ENCODE results near the gene TTC28.

The TTC28 gene

DNA sequence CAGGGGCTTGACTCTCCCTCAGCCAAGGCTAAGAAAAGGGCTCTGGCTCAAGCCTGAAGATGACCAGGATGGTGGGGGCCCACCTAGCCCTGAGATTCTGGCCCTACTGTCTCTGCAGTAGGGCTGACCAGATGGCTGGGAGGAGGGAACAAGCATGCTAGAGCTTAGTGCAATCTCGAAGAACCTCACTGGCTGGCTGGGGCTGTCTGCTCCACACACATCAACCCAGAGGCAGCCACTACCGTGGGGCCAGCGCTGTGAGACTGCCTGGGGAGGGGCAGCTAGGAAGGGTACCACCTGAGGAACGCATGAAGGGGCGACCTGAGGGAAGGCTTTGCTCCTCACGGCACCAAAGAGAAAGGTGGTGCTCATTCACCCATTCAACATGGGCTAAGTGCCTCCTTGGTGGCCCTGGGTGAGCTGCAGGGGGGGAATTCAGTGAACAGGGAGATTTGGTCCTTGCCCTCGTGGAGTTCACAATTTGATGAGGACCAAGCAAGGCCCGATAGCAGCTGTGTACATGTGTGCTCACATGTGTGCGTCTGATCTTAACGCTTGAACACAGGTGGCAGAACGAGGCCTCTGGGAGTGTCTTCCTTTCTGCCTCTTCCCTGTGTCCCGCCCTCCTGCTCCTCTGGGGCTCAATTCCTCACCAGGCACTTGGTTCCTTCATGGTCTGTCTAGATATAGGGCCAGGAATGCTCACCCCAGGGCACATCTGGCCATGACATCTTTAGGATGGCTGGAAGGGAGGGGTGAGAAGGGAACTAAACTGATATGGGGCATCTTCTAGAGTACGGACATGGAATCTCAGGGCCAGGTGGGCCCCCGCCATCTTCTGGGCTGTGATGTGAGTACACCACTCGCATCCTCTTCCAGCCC, 658.3 kb downstream of the TTC28 start:
- no peak for DNase-seq (ENCODE audit: low read depth)

GRCh38 chr22:28019881-28020861, 659.5 kb downstream of the TTC28 start:
- peak; percentile 35 for DNase-seq (ENCODE audit: low read depth)

GRCh38 chr22:28019360-28019759, 660.3 kb downstream of the TTC28 start:
- peak; percentile 46 for DNase-seq (ENCODE audit: low read depth)

DNA sequence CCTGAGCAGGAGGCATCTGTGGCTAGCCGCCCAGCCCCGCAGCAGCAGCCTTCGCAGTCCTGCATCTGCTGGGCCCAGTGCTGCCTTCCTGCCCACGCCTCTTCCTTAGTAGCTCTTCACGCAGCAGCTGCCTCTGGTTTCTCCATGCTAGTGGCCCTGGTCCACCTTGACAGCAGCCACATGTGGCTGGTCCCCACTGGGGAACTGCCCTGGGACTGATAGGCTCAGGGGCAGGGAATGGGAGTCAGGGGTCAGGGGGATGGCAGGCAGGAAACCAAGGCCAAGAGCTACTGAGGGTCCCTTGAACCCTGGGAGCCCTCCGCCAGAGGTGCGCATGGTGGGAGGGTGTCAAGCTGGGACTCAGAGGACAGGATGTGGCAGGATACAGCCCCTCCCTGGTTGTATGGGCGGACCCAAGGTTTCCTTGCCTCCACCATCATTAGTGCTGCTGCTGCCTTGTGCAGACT, 661.1 kb downstream of the TTC28 start:
- no peak for DNase-seq (ENCODE audit: low read depth)

GRCh38 chr22:28017859-28018258, 661.8 kb downstream of the TTC28 start:
- DNase-seq (ENCODE audit: low read depth) = no peak

DNA sequence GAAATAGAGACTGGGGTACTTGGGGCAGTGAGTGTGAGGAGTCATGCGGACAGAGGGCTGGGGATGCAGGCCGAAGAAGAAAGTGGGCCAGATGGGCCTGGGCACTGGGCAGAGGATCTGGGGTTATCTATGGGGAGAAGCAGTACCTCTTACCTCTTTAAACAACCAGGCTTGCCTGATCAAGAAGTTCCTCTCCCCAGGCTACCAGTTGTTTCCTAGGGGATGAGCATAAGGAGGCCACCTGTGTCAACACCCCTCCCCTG, 662.2 kb downstream of the TTC28 start:
- DNase-seq (ENCODE audit: low read depth) = no peak

DNA sequence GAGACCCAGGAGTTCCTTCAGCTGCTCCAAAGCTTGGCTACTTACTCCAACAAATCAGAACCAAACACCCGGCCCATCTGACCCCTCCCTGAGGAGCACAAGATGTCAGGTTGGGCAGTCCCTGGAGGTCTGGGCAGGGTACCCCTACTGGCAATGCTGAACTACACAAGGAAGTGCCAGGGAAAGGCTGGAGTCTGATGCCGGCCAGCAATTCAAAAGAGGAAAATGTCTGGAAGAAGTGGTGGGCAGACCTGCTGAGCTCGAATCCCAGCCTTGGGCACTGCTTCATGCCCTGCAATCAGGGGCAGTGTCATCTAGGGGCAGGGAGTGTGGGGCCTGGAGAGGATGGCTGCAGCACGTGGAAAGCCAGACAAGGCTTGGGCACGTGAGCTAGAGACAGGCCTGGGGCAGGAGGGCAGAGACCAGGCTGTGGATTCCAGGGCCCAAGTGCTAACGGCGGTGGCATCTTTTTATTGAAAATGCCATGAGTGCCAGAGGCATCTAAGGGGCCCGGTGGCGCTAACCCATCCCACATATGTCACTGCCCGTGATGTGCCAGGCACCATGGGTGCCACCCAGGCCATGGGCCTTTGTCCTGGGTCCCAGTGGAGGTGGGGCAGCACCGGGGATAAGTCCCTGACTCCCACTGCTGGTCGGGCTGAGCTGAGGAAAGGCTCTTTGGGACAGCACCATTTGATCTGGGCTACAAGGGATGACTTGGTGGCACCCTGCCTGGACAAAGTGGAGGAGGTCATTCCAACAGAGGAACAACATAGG, 662.7 kb downstream of the TTC28 start:
- DNase-seq (ENCODE audit: low read depth) = no peak

GRCh38 chr22:28015676-28016601, 663.7 kb downstream of the TTC28 start:
- DNase-seq (ENCODE audit: low read depth) = peak; percentile 26

DNA sequence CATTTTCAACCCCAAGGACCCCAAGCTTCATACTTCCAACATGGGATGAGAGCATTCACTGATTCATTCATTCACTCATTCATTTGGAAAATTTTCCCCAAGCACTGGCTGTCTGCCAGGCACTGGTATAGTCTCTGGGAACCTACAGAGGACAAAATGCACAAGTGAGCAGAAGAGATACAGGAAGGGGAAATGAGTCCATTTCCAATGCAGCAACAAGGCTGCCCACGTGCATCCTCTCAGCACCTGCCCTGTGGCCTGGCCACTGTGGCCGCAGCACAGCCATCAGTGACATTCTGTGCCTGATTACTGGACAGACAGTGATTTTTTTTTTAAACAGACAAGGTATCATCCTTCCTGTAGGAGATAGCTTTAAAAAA, 664.6 kb downstream of the TTC28 start:
- no peak for DNase-seq (ENCODE audit: low read depth)

DNA sequence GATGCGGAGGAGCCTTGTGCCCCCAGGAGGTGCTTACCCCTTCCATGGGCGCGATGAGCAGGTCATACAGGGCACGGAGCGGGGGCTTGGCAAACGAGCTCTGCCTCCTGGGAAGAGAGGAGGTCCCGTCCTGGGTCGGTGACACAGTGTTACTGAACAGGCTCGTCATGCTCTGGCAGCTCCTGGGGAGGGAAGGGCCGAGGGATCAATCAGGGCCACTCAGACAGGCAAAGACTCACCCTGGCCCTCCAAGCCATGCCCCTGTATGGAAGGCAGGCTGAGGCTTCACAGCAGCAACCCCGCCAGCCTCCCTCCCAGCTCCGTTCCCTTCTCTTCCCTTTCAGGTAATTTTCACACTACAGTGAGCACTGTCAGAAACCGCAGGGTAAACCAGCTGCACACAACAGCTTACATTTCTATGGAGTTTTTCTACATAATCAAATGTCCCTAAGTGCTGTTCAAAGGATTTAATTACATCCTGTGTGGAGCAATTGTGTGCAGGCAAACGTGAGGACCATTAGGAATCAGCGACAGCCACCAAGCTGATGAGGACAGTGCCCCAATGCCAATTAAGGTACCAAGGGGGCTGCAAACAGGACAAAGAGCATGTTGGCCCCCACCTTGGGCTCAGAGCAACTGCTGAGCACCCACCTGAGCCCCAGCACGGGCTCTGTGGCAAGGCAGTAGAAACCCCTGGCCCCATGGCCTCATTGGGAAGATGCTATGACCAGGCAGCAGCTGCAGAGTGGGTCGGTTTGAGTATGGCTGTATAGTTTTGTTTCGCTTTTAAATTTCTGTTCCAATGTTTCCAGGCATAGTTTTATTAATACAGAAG, 665.2 kb downstream of the TTC28 start:
- no peak for DNase-seq (ENCODE audit: low read depth)

- DNase-seq (ENCODE audit: low read depth) = no peak
These were observed 666.0 kb downstream of the TTC28 start for GRCh38 chr22:28013611-28014010.

DNA sequence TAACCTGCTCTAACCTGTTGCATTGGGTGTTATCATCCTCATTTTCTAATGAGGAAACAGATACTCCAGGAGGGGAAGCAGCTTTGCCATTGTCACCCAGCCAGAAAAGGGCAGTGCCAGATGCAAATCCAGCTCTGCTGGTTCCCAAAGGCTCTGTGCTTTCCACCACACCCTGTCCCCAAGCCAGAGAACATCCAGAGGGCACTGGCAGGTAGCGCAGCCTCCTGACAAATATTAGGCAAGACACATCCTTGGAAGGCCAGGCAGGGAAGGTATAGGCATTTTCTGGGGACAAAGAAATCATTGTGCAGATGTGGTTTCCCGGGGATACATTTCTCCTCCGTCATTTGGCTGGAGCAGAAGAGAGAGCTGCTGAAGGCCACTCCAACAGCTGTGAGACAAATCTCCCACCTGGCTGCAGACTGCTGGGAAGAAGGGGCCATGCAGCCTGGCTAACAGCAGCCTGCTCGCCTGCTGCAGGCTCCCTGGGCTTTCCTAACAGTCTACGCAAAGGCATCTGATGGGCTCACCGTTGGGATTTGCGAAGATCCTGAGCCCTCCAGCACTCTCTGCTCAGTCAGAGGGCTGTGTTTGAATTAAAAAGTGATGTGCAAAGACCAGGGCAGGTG, 666.7 kb downstream of the TTC28 start:
- no peak for DNase-seq (ENCODE audit: low read depth)

- DNase-seq (ENCODE audit: low read depth) = peak; percentile 79
These were observed 670.3 kb downstream of the TTC28 start for GRCh38 chr22:28009272-28009827.

DNA sequence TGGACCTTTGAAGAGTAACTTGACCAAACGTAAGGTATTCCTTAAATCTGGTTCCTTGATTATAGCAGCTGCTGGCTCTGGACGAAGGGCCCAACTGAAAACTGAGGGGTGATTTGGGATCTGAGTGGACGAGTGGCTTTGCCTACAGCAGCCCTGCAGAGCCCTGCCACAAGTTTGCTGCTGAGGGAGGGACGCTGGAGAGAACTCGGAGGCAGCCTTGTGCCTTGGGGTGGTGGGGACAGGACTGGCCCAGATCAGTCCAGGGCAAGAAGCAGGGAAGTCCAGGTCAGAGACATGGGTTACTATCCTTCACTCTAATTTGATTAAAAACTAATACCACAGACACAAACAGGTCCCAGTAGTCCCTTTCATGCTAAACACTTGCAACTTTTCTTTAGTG, 671.0 kb downstream of the TTC28 start:
- no peak for DNase-seq (ENCODE audit: low read depth)

GRCh38 chr22:28008056-28008455, 671.6 kb downstream of the TTC28 start:
- no peak for DNase-seq (ENCODE audit: low read depth)

- DNase-seq (ENCODE audit: low read depth) = no peak
These were observed 673.4 kb downstream of the TTC28 start for GRCh38 chr22:28006271-28006670.

- no peak for DNase-seq (ENCODE audit: low read depth)
These were observed 674.1 kb downstream of the TTC28 start for GRCh38 chr22:28005513-28005912.

GRCh38 chr22:28004021-28004420, 675.6 kb downstream of the TTC28 start:
- DNase-seq (ENCODE audit: low read depth) = no peak

DNA sequence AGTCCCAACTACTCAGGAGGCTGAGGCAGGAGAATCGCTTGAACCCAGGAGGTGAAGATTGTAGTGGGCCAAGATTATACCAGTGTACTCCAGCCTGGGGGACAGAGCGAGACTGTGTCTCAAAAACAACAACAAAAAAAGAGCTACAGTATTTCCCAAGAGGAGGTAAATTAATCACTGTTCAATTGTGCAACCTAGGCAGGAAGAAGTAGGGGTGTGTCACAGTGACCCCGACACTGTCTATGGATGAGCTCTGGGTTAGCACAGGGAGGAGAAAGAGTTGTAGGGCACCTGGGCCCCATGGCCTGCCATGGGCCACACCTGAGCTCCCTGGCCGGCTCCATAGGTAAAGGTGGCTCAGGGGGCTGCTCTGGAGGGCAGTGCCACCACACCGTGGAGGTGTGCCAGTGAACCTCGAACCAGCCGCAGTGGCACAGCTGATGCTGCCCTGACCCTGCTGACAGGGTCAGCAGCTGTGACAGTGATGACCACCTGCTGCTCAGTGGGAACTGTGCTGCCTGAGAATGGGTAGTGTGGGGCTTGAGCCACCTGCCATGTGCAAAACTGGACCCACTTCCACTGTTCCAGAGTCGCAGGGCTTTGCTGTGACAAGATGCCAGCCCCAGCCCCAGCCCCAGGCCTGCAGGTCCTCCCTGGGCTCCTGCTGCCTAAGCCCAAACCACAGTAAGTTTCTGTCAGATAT, 676.6 kb downstream of the TTC28 start:
- peak; percentile 33 for DNase-seq (ENCODE audit: low read depth)

Data from fibroblast of gingiva (primary cell).